Measurements from ENCODE around the gene SLC14A1. TPM values are rescaled to one million over a fixed set of nuclear protein-coding genes. Genes with fewer than 3 reads are reported as not detected.

SLC14A1 gene
- total and polyA plus RNA-seq, 2 of the 4 experiments (the other 2 are of a cell fraction) = 20.5 to 31.9 TPM

DNA sequence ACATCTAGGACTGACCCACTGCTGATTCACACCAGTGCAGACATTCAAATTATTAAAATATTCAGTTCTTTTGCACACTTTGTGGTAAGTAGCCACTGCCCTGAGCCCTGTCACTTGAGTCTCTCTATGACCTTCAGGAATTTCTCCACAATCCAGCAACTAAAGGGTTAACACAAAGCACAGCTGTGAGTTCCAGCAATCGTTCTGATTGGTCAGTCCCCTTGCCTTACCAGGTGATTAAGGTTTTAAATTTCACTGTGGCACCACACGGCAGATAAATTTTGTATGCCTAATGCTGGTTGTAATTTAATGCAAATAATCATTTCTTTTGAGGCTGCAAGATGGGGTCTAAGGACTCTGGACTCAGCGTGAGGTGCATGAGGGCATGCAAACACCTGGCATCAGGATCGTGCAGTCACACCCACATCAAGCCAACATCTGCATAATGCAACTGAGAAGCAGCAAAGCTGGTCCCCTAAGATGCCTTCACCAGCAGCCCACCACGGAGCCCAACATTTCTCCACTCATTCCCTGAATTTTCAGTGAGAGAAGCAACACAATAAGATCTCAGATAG is 36.6 kb downstream of the SLC14A1 start:
- peak overlapping the region; percentile 66; the same call in 1 of the 2 replicates for H2BK120ac ChIP-seq (ENCODE audit: low read depth, low read length)
- ChIA-PET POLR2A (ENCODE audit: unreplicated experiment) (no interaction called here), CTCF (no interaction called here)
- H3K23ac ChIP-seq (ENCODE audit: low read depth, low read length) = peak overlapping the region; percentile 54; the same call in 1 of the 2 replicates
- peak overlapping the region; percentile 9; the same call in 1 of the 2 replicates for H2AK5ac ChIP-seq (ENCODE audit: low read depth, low read length)
- H3K56ac ChIP-seq (ENCODE audit: extremely low read depth, insufficient read depth, low read length) = no peak overlapping the region
- H2BK5ac ChIP-seq (ENCODE audit: low read depth, low read length, poor library complexity, severe bottlenecking) = no peak overlapping the region
- peak overlapping the region in 1 of 2 experiments; percentile 39; a peak in 1 of 4 replicates for H4K8ac ChIP-seq (ENCODE audit: low read depth in 2 of 2, low read length in 2 of 2)
- H3K4ac ChIP-seq (ENCODE audit: low read depth, low read length) = peak overlapping the region; percentile 66
- 7% methylated on average over 2 of the region's 5 CpGs; no CpG with 5 or more reads in 1 of the 2 experiments for WGBS, 2 experiments (ENCODE audit: extremely low coverage in 2 of 2, insufficient read length in 1 of 2)
- no peak overlapping the region for H2AK9ac ChIP-seq (replicated peaks; ENCODE audit: low read depth, low read length, poor library complexity)
- no peaks in the 10 kb centered on the region for H3K36me3 ChIP-seq (ENCODE audit: control insufficient read depth, insufficient read depth, low read length)
- H4K91ac ChIP-seq (ENCODE audit: insufficient read depth, low read depth, low read length) = no peak overlapping the region; the same call in 1 of the 2 replicates
- DNase-seq (peak; percentile 38), ATAC-seq (ENCODE audit: low read depth) (no peak)
- in situ Hi-C loops (cut with MboI; ENCODE audit: low sequenced_read_pairs) = no loop called here
- no peaks in the 10 kb centered on the region for H4K20me1 ChIP-seq (ENCODE audit: insufficient read depth, low read length)
- H3K14ac ChIP-seq (replicated peaks; ENCODE audit: low read depth, low read length) = peak overlapping the region; percentile 38; the same call in 1 of the 2 replicates
- H2BK20ac ChIP-seq (ENCODE audit: low read depth, low read length) = peak overlapping the region; percentile 69; the same call in 1 of the 2 replicates
- peaks cover 24% of the 10 kb centered on the region for H3K9me1 ChIP-seq (ENCODE audit: insufficient read depth, low read length)
- no peak overlapping the region; the same call in 2 of the 3 replicates for H2BK15ac ChIP-seq (ENCODE audit: low read depth, low read length)
- intact Hi-C loops (cut with micrococcal nuclease) = no loop called here
- peaks cover 0 to 3% of the 10 kb centered on the region in 2 experiments; a peak in 1 of 4 replicates for H3K79me1 ChIP-seq (ENCODE audit: low read depth in 1 of 2, low read length in 2 of 2)
- TF ChIP-seq RCOR1 (IDR thresholded peaks at IDR 0.05; ENCODE audit: insufficient replicate concordance, low read length) = no peak
- peak overlapping the region; percentile 28; the same call in 1 of the 2 replicates for H3K18ac ChIP-seq (ENCODE audit: low read depth, low read length)
- H3K27me3 ChIP-seq (ENCODE audit: control insufficient read depth, insufficient read depth, low read length) = no peaks in the 10 kb centered on the region
- peaks cover 16% of the 10 kb centered on the region for H3K4me1 ChIP-seq (ENCODE audit: control insufficient read depth, insufficient read depth, low read length)
- H3K4me3 ChIP-seq (ENCODE audit: insufficient read depth, low read depth, low read length) = no peak overlapping the region
- dilution Hi-C loops (cut with HindIII; ENCODE audit: low sequenced_read_pairs, unreplicated experiment) = no loop called here
- no peak overlapping the region for H3K27ac ChIP-seq (ENCODE audit: insufficient read depth, low read length)
- H2AFZ ChIP-seq (replicated peaks; ENCODE audit: low read length, poor library complexity) = no peak overlapping the region
- no peak overlapping the region for H3K9ac ChIP-seq (ENCODE audit: low read depth, low read length)
- H4K5ac ChIP-seq (ENCODE audit: low read depth, low read length) = no peak overlapping the region
- BruUV-seq (replicated peaks) = no TSS peak
- no peaks in the 10 kb centered on the region for H3K9me3 ChIP-seq (ENCODE audit: control insufficient read depth, insufficient read depth, low read length)
- no peak overlapping the region for H3K4me2 ChIP-seq (ENCODE audit: low read depth, low read length)
